Activated CD4-positive, alpha-beta T cell treated with anti-CD3 and anti-CD28 coated beads, Interleukin-2, amount 50 U/mL, for 48 hours (primary cell): Measurements from ENCODE around the gene TRIP11.

Experiments used
- DNase-seq, 2 experiments: peaks; one replicate each; pipeline ENCODE4 v3.0.0-alpha.2; 2020

TRIP11 gene

GRCh38 chr14:92009604-92010003, 30.3 kb downstream of the TRIP11 start:
- DNase-seq = no peak

GRCh38 chr14:92005019-92005418, 34.8 kb downstream of the TRIP11 start:
- no peak for DNase-seq

GRCh38 chr14:92004062-92004461, 35.8 kb downstream of the TRIP11 start:
- no peak for DNase-seq

- DNase-seq = no peak
These were observed 40.9 kb downstream of the TRIP11 start for GRCh38 chr14:91998667-91999570.

GRCh38 chr14:91997492-91997891, 42.4 kb downstream of the TRIP11 start:
- DNase-seq = no peak

- no peak for DNase-seq
These were observed 42.9 kb downstream of the TRIP11 start for GRCh38 chr14:91996948-91997371.

GRCh38 chr14:91987192-91987591, 52.7 kb downstream of the TRIP11 start:
- DNase-seq = no peak

GRCh38 chr14:91985521-91986255, 54.2 kb downstream of the TRIP11 start:
- no peak for DNase-seq

GRCh38 chr14:91985008-91985407, 54.9 kb downstream of the TRIP11 start:
- no peak for DNase-seq

GRCh38 chr14:91983588-91983987, 56.3 kb downstream of the TRIP11 start:
- no peak for DNase-seq

- no peak for DNase-seq
These were observed 59.7 kb downstream of the TRIP11 start for GRCh38 chr14:91980157-91980556.

GRCh38 chr14:91977884-91978283, 62.0 kb downstream of the TRIP11 start:
- no peak for DNase-seq

- no peak for DNase-seq
These were observed 64.1 kb downstream of the TRIP11 start for GRCh38 chr14:91975763-91976162.

- DNase-seq = no peak
These were observed 68.6 kb downstream of the TRIP11 start for GRCh38 chr14:91971188-91971778.

- peak; percentile 17 to 46 for DNase-seq
These were observed 71.6 kb downstream of the TRIP11 start for GRCh38 chr14:91968280-91968679.

GRCh38 chr14:91964724-91965123, 75.1 kb downstream of the TRIP11 start:
- no peak for DNase-seq

GRCh38 chr14:91964011-91964410, 75.8 kb downstream of the TRIP11 start:
- no peak for DNase-seq

GRCh38 chr14:91963465-91963864, 76.4 kb downstream of the TRIP11 start:
- DNase-seq = no peak

GRCh38 chr14:91961297-91962220, 78.3 kb downstream of the TRIP11 start:
- peak in 1 of 2 experiments; percentile 19 for DNase-seq

- DNase-seq = no peak
These were observed 82.0 kb downstream of the TRIP11 start for GRCh38 chr14:91957876-91958313.

- DNase-seq = no peak
These were observed 83.2 kb downstream of the TRIP11 start for GRCh38 chr14:91956616-91957015.

- no peak for DNase-seq
These were observed 84.7 kb downstream of the TRIP11 start for GRCh38 chr14:91955168-91955567.
